Measurements from ENCODE around the gene CDH23.

DNA sequence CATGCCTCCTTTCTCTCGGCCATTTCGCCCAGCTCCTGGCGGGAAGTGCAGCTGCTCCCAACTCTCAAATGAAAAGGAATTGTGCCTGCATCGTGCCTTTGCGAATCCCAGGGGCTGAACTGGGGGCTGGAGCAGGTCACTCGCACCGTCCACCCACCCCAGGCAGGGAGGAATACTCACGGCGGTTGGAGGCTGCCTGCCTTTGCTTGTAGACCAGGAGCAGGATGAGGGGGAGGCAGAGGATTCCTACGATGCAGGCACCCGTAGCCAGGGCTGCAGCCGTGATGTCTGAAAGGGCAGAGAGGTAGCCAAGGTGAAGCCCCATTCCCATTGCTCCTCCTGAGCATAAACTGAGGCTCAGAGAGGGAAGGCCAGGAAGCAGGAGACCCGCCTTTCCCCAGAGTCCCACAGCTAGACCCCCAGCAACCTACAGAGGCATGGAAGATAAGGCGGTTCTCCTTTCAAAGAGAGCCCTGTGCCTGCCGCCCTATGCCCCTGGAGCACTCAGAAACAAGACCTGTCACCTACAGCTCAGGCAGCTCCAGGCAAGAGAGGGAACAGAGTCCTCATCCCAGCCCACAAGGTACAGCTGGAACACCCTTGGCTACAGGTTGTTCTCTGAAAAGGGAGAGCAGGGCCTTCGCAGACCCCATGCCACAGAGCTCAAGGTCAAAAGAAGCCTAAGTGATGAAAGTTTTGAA, 358.6 kb downstream of the CDH23 start:
- TF ChIP-seq, protein P1, sequence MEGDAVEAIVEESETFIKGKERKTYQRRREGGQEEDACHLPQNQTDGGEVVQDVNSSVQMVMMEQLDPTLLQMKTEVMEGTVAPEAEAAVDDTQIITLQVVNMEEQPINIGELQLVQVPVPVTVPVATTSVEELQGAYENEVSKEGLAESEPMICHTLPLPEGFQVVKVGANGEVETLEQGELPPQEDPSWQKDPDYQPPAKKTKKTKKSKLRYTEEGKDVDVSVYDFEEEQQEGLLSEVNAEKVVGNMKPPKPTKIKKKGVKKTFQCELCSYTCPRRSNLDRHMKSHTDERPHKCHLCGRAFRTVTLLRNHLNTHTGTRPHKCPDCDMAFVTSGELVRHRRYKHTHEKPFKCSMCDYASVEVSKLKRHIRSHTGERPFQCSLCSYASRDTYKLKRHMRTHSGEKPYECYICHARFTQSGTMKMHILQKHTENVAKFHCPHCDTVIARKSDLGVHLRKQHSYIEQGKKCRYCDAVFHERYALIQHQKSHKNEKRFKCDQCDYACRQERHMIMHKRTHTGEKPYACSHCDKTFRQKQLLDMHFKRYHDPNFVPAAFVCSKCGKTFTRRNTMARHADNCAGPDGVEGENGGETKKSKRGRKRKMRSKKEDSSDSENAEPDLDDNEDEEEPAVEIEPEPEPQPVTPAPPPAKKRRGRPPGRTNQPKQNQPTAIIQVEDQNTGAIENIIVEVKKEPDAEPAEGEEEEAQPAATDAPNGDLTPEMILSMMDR (IDR thresholded peaks at IDR 0.05): no peak
- no peak for TF ChIP-seq POLR2A (IDR thresholded peaks at IDR 0.05)

Measured in adrenal gland (tissue), 5 donors.